Adrenal gland (tissue), 5 donors: ENCODE data around the gene TSHZ2.

Experiments used
- CTCF ChIP-seq, 6 experiments: fragments of 450-650 bp in 4 of 6; fragments of 200-600 bp in 2 of 6; sonication (generic) in 1 of 6; IDR thresholded peaks; 1 replicate in 5 of 6; 2 replicates in 1 of 6; pipeline versions ENCODE4 v1.5.1 to v1.8.0; 2016 to 2021; ENCODE audit warnings: antibody characterized with exemption in 6 of 6, mild to moderate bottlenecking in 2 of 6, moderate library complexity in 1 of 6
- POLR2A ChIP-seq, 2 donors: fragments of 450-650 bp; IDR thresholded peaks; one replicate each; pipeline ENCODE4 v1.6.1; 2017; ENCODE audit warnings: antibody characterized with exemption in 2 of 2, mild to moderate bottlenecking in 2 of 2, moderate library complexity in 1 of 2
- donor health status: DM: no; HTN: no; CAD: no.

- TF ChIP-seq CTCF (IDR thresholded peaks at IDR 0.05) (no peak), POLR2A (IDR thresholded peaks at IDR 0.05) (no peak)
Measured at GRCh38 chr20:53009979-53010735, 38.0 kb downstream of the TSHZ2 start.
